Measurements from ENCODE around the gene SMTNL2.

SMTNL2 gene

GRCh38 chr17:4584101-4584916, at the start of gene SMTNL2:
SMTNL2 (plus strand) TSS chr17:4584529; CDS start chr17:4584606, 77 bp downstream.
- DNase-seq: no peak

DNA sequence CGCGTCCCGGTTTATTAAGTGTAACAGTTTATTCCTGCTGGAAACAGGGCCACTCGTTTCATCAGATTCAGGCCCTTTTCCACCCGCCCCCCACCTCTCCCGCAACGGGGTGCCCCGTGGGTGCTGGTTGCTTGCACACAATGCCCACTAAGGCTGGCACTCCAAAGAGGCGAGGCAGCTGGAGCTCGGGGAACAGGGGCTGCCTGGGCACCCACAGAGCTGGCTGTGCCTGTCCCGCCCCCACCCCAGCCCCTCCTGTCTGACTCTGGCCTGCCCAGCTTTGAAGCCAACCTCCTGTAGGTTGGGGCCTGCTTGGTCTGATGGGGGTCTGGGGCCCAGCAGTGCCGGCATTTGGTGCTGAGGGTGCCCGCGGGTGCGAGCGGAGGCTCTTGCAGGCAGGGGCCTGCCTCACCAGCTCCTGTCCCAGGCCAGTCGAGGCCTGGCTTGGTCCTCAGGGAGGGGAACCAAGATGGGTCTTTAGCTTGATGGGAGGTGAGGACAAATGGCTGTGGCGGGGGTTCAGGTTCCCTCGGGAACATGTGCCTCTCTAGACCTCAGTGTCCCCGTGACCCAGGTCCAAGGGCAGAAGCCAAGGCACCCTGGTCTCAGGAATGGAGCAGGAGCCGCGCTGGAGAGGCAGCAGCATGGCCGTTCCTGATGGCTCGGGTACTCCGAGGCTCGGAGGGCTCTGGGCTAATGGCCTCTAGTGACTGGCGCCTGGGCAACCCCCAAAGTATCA, 49.2 kb upstream of the SMTNL2 start:
- DNase-seq: no peak

- no peak for DNase-seq
These were observed 48.6 kb upstream of the SMTNL2 start for GRCh38 chr17:4535667-4536258.

- DNase-seq: no peak
These were observed 48.0 kb upstream of the SMTNL2 start for GRCh38 chr17:4536259-4536741.

- no peak for DNase-seq
These were observed 47.5 kb upstream of the SMTNL2 start for GRCh38 chr17:4536742-4537411.

GRCh38 chr17:4537451-4538235, 46.7 kb upstream of the SMTNL2 start:
- DNase-seq: no peak

GRCh38 chr17:4538236-4539002, 45.9 kb upstream of the SMTNL2 start:
- no peak for DNase-seq

DNA sequence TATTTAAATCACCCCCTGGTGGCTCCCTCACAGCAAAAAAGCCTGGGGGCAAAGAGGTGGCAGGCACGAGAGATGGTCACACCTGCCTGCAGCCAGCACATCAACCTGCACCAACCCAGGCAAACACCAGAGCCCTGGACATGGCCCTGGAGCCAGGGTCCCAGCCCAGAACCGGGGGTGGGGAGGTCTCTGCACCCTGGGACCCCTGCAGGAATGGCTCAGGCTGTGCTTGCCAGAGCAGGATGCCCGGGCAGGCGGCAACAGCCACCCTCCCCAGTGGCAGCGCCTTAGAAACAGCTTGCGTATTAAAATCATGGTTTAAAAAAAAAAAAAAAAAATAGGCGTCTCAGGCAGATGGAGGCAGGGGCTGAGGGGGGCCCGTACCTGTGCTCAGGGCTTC, 45.3 kb upstream of the SMTNL2 start:
- DNase-seq: no peak

- DNase-seq: no peak
These were observed 44.6 kb upstream of the SMTNL2 start for GRCh38 chr17:4539576-4540223.

- DNase-seq: no peak
These were observed 44.1 kb upstream of the SMTNL2 start for GRCh38 chr17:4540224-4540651.

DNA sequence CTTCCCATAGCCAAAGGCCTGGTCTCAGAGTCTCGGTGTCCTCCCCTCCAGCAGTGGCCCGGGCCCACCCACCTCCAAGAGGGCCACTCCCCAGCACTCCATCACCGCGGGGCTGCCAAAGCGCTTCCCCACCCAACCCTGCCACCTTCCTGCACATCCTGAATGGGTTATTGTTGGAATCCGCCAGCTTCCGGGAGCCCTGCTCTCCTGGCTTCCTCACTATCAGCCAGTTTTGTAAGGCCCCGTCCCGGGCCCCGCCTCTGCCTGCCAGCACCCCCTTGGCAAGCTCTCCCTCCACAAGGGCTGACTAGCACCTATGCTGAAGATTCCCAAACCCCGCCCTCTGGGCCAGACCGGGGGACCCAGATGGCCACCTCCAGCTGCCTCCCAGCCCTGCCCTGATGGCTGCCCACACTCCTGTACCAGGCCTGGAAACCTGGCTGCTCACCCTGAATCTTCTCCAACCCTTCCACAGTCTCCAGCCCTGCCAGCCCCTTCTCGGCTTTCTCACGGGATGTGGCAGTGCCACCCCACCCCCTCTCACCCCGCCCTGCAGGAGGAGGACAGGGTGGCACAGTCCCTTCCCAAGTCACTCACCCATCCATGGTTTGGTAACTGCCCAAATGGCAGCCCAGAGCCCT, 43.5 kb upstream of the SMTNL2 start:
- no peak for DNase-seq

DNA sequence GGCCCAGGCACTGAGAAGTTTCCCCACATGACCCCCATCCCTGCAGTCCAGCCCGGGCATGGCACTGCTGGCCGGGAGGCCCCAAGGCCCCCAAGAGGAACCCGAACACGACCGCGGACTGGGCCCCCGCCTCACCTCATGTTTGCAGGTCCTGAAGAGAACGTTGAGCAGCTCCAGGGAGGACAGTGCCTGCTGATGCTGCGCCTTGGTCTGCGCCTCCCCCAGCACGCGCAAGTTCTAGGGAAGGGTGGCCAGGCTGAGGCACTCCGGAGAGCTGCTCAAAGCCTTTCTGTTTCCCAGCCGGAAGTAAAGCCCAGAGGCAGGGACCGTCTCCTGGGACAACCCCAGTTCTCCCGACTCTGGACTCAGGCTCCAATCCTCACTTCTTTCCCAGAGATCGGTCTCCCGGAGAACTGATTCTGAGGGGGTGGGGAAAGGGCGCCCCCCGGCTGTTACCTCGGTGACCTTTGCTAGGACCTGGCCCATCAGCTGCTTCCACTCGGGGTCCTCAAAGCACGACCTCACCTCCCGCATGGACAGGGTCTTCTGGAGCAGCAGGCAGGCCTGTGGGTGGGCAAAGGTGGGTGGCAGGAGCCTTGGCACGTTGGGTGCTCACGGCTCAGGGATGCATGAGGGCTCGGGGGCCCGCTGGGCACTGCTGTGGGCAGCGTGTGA, 42.9 kb upstream of the SMTNL2 start:
- DNase-seq: no peak

- DNase-seq: no peak
These were observed 42.2 kb upstream of the SMTNL2 start for GRCh38 chr17:4542003-4542725.

DNA sequence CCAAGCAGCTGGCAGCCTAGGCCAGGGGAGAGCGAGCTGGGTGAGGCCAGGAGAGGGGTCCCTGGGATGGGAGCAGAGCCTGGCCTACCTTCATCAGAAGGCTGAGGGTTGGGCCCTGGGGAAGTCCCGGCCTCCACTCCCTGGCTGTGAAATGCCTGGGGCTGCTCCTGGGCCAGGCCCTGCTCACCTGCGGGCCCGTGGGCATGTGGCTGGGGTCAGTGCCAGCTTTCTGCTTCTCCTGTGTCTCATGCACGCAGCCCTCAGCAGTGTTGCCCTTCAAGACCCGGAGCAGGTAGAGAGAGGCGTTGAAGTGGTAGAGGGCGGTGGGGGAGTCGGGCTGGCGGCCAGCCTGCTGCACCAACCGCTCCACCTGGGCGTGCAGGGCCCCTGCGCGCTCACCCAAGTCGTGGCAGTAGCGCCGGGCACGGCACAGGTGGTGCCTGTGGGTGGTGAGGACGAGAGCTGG, 41.6 kb upstream of the SMTNL2 start:
- DNase-seq: no peak

DNA sequence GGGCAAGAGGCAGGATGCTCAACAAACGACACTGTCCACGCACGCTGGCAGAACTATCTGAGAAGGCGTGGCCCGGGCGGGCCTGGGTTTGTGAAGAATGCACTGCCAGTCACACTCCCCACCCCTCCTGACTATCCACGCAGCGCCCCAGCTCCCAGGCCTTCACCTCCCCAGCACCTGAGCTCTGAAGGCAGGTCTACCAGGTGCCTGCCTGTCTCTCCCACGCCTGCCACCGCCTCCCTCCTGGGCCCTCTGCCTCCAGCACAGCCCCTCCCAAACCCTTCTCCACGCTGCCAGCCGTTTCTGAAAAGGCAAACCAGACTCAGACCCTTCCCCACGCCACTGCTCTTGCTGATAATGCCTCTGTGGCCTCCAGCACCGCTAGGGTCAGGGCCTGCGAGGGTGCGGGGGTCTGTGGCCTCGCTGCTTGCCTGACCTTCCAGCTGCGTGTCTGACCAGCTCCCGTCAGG, 40.7 kb upstream of the SMTNL2 start:
- no peak for DNase-seq

- DNase-seq: no peak
These were observed 40.0 kb upstream of the SMTNL2 start for GRCh38 chr17:4544135-4544950.

GRCh38 chr17:4544951-4545216, 39.4 kb upstream of the SMTNL2 start:
- DNase-seq: no peak
